Measurements from ENCODE around the gene C1GALT1. TPM values are rescaled to one million over a fixed set of nuclear protein-coding genes. Genes with fewer than 3 reads are reported as not detected.

Gene C1GALT1
- total RNA-seq, 1 experiment from 2014 or later, result 15.6 TPM

DNA sequence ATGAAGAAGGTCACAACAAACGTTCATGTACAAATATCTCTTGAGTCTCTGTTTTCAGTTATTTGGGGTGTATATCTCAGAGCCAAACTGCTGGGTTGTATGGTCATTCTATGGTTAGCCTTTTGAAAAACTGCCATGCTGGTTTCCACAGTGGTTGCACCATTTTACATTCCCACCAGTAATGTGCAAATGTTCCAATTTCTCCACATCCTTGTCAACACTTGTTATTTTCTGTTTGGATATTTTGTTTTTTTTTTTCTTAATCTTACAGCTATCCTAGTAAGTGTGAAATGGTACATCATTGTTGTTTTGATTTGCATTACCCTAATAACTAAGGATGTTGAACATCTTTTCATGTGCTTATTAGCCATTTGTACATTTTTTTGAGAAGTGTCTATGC is 13.0 kb upstream of the C1GALT1 start:
- H3K9me3 ChIP-seq (ENCODE audit: low read depth, low read length, poor library complexity, severe bottlenecking), result no peaks in the 10 kb centered on the region
- POLR2A ChIA-PET (ENCODE audit: low non-redundant PET), result no interaction called here
- no peak for DNase-seq (ENCODE audit: low spot score)
- no peaks in the 10 kb centered on the region for H3K4me1 ChIP-seq (ENCODE audit: insufficient read depth, low read length, poor library complexity, severe bottlenecking)
- no peaks in the 10 kb centered on the region for H3K27me3 ChIP-seq (replicated peaks; ENCODE audit: insufficient read depth, low read depth, low read length, poor library complexity)
- CTCF ChIA-PET, result no interaction called here
- no peak for TF ChIP-seq EZH2 (IDR thresholded peaks at IDR 0.05; ENCODE audit: borderline replicate concordance, low read depth, low read length, poor library complexity, severe bottlenecking)
- TF ChIP-seq, protein P1, sequence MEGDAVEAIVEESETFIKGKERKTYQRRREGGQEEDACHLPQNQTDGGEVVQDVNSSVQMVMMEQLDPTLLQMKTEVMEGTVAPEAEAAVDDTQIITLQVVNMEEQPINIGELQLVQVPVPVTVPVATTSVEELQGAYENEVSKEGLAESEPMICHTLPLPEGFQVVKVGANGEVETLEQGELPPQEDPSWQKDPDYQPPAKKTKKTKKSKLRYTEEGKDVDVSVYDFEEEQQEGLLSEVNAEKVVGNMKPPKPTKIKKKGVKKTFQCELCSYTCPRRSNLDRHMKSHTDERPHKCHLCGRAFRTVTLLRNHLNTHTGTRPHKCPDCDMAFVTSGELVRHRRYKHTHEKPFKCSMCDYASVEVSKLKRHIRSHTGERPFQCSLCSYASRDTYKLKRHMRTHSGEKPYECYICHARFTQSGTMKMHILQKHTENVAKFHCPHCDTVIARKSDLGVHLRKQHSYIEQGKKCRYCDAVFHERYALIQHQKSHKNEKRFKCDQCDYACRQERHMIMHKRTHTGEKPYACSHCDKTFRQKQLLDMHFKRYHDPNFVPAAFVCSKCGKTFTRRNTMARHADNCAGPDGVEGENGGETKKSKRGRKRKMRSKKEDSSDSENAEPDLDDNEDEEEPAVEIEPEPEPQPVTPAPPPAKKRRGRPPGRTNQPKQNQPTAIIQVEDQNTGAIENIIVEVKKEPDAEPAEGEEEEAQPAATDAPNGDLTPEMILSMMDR (conservative IDR thresholded peaks at IDR 0.05; ENCODE audit: low read depth, low read length), result no peak
- no peak overlapping the region for H3K27ac ChIP-seq (ENCODE audit: low read depth, low read length, poor library complexity, severe bottlenecking)
- no peak overlapping the region for H3K4me3 ChIP-seq (ENCODE audit: low read depth, low read length, poor library complexity, severe bottlenecking)
- no TSS peak for BruUV-seq (replicated peaks)
- intact Hi-C loops (cut with micrococcal nuclease; ENCODE audit: unreplicated experiment), result no loop called here
- no peaks in the 10 kb centered on the region for H3K36me3 ChIP-seq (ENCODE audit: insufficient read depth, low read length, poor library complexity, severe bottlenecking)

GRCh38 chr7:7173956-7174632 is 8.2 kb upstream of the C1GALT1 start:
- intact Hi-C loops (cut with micrococcal nuclease; ENCODE audit: unreplicated experiment), result no loop called here
- no peaks in the 10 kb centered on the region for H3K27me3 ChIP-seq (replicated peaks; ENCODE audit: insufficient read depth, low read depth, low read length, poor library complexity)
- H3K9me3 ChIP-seq (ENCODE audit: low read depth, low read length, poor library complexity, severe bottlenecking), result no peaks in the 10 kb centered on the region
- peaks cover 11% of the 10 kb centered on the region for H3K4me1 ChIP-seq (ENCODE audit: insufficient read depth, low read length, poor library complexity, severe bottlenecking)
- H3K27ac ChIP-seq (ENCODE audit: low read depth, low read length, poor library complexity, severe bottlenecking), result no peak overlapping the region
- no peak overlapping the region for H3K4me3 ChIP-seq (ENCODE audit: low read depth, low read length, poor library complexity, severe bottlenecking)
- no peak for DNase-seq (ENCODE audit: low spot score)
- ChIA-PET POLR2A (ENCODE audit: low non-redundant PET) (no interaction called here), CTCF (no interaction called here)
- H3K36me3 ChIP-seq (ENCODE audit: insufficient read depth, low read length, poor library complexity, severe bottlenecking), result no peaks in the 10 kb centered on the region
- BruUV-seq (replicated peaks), result no TSS peak
- TF ChIP-seq, protein P1 (conservative IDR thresholded peaks at IDR 0.05; ENCODE audit: low read depth, low read length), result no peak
- TF ChIP-seq EZH2 (IDR thresholded peaks at IDR 0.05; ENCODE audit: borderline replicate concordance, low read depth, low read length, poor library complexity, severe bottlenecking), result no peak

GRCh38 chr7:7175075-7175695 is 7.2 kb upstream of the C1GALT1 start:
- TF ChIP-seq, protein P1 (conservative IDR thresholded peaks at IDR 0.05; ENCODE audit: low read depth, low read length), result no peak
- TF ChIP-seq EZH2 (IDR thresholded peaks at IDR 0.05; ENCODE audit: borderline replicate concordance, low read depth, low read length, poor library complexity, severe bottlenecking), result no peak
- no peak for DNase-seq (ENCODE audit: low spot score)
- Histone ChIP-seq H3K4me1 (ENCODE audit: insufficient read depth, low read length, poor library complexity, severe bottlenecking) (peaks cover 11% of the 10 kb centered on the region), H3K4me3 (ENCODE audit: low read depth, low read length, poor library complexity, severe bottlenecking) (no peak overlapping the region), H3K27ac (ENCODE audit: low read depth, low read length, poor library complexity, severe bottlenecking) (no peak overlapping the region), H3K36me3 (ENCODE audit: insufficient read depth, low read length, poor library complexity, severe bottlenecking) (no peaks in the 10 kb centered on the region), H3K9me3 (ENCODE audit: low read depth, low read length, poor library complexity, severe bottlenecking) (no peaks in the 10 kb centered on the region), H3K27me3 (replicated peaks; ENCODE audit: insufficient read depth, low read depth, low read length, poor library complexity) (no peaks in the 10 kb centered on the region)
- ChIA-PET CTCF (no interaction called here), POLR2A (ENCODE audit: low non-redundant PET) (no interaction called here)
- no TSS peak for BruUV-seq (replicated peaks)
- intact Hi-C loops (cut with micrococcal nuclease; ENCODE audit: unreplicated experiment), result no loop called here
